ENCODE data around the gene ZNF219.

ZNF219 gene

DNA sequence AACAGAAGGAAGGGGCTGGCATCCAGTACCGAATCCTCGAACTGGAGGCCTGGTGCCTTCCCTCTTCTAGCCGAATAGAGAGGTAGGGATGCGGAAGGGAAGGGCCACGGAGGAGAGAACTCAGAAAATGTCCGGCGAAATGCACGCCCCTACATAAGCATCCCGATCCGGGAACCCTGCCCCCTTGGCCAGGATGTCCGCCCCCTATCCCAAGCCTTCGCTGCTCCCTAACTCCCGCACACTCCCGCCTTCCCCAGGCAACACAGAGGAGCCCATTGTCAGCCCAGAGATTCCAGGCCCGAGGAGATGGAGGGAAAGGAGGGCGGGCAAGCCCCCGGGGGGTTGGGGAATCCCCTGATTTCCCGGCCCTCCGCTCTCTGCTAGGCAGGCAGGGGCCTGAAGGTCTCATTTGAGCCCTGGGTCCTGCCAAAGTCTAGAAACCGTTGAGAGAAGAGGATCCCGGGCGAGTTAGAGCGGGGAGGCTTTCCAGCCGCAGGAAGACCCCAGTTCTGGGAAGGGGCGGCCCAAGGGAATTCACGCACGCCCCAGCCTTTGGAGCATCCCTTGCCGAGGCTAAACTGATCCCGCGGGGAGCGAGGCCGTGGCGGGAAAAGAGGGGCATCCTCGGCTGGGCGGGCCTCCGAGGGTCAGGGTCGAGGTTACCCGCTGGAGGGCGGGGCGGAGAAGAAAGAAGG, 28.9 kb downstream of the ZNF219 start:
- DNase-seq (ENCODE audit: low spot score), result peak; percentile 77

DNA sequence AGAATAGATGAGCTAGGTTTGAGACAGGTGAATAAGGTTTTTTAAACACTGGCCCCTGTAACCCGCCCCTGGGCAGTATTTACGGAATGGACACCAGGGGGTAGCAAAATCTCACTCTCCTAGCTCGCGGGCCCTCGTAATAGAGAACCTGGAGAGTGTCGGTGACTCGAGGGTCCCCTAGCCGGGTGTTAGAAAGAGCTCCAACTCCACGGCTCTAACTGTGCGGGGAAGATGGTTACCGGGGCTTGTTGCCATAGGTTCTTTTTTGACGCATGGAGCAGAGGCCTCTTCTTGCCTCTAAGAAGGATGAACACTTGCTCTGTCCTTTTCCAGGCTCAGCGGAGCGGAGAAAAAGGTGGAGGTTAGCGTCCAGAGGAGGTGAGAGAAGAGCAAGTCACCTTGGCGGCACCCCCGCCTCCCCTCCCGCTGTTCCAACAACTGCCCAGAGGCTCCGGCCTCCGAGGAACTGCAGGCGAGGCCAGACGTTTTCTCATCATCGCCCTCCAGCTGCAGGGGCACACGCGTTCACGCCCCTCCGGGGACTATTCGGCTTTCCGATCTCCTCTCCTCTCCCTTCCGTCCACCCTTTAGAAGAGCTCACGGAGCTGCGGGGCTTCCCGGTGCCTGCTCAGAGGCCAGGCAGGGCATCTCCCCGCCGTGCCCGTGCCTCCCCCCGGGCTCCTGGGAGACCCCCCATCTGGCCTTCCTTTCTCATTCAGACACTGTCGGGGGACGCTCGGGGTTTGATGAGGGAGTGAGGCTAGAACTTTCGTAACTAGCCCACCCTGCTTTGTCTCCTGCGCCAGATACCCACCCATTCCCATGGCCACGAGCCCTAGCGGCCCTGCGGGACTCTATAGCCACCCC, 29.7 kb downstream of the ZNF219 start:
- DNase-seq (ENCODE audit: low spot score), result peak; percentile 75

DNA sequence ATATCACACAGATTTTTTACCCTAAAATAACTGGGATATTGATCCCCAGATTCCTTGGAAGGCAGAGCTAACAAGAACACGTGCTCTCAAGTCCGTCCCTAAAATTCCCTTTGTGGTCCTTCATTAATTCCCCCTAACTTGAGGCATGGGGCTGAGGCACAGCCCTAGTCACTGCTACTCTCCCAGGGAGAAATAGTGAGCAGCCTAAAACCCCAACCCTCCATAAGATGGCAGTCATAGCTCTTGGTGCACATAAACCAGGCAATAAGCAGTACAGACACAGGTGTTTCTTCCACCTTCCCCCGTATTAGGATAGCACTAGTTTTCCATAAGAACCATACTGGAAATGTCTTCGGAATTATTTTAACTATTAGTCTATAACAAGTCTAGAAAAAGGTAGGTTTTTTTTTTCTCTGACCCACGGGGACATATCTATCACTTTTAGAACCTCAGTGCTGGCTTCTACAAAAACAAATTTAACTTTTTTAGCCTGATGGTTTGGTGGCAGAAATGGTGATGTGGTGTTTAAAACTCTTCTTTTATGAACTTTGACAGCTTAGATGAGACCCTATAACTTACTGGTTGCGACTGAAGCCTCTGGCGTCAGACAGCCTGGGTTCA, 31.5 kb downstream of the ZNF219 start:
- no peak for DNase-seq (ENCODE audit: low spot score)

DNA sequence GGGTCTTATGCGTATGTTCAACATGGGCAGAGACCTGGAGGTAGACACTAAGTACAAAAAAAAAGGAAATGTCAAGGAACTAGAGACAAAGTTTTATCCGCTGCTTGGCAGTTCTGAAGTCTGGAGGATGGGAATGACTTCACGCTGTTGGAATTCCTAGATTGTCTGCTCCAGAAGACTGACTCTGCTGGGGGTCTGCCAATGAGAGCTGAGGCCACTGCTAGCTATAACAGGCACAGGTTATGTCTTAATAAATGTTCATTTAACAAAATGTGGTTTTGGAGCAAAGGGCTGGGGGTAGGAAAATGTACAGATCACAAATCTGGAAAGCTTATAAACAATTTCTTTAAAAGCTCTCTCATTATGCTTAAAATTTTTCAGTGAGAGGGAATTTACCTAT, 35.0 kb downstream of the ZNF219 start:
- DNase-seq (ENCODE audit: low spot score), result no peak

DNA sequence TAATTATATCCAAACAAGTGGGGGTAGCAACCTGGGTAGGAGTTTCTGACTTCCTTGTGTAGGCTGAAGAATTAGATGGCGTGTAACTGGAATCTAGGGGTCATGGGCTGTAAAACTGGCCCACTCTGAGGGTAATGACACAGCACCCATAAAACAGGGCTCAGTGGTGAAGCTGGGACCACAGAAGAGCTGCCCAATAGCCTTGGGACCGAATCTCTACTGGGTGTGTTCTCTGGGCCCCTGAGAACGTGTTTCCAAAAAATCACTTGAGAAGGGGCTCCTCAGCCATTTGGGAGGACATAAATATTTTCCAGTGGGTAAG, 37.1 kb downstream of the ZNF219 start:
- no peak for DNase-seq (ENCODE audit: low spot score)

DNA sequence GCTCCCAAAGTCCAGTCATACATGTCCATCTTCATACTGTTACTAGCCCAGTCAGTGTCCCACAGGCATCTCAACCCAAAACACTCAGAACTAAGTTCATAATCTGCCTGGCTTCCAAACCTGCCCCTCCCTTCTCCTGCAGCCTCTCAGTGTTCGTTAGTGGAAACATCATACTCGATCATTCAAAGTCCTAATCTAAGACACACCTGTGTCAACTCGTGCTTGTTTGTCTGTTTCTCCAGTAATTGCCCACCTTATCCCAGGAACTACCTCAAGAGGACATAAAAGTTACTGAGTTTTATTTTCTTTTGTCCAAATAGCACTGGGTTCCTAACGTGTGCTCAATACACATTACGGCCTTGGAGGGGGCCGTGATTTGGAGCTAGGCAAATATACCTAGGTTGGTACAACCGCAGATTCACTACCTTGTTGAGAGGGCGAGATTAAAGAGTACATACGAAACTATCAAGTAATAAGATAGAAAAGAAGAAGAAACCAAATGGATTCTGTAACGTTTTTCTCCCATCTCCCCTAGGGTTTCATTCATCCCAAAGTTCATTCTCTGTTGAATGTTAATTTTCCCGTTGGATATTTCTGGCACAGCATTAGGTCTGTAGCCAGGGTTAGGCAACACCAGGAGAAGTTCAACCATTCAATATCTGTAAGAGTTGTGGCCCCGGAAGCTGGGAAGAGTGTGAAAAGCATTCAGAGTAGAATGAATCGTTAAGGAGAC, 37.7 kb downstream of the ZNF219 start:
- no peak for DNase-seq (ENCODE audit: low spot score)

DNA sequence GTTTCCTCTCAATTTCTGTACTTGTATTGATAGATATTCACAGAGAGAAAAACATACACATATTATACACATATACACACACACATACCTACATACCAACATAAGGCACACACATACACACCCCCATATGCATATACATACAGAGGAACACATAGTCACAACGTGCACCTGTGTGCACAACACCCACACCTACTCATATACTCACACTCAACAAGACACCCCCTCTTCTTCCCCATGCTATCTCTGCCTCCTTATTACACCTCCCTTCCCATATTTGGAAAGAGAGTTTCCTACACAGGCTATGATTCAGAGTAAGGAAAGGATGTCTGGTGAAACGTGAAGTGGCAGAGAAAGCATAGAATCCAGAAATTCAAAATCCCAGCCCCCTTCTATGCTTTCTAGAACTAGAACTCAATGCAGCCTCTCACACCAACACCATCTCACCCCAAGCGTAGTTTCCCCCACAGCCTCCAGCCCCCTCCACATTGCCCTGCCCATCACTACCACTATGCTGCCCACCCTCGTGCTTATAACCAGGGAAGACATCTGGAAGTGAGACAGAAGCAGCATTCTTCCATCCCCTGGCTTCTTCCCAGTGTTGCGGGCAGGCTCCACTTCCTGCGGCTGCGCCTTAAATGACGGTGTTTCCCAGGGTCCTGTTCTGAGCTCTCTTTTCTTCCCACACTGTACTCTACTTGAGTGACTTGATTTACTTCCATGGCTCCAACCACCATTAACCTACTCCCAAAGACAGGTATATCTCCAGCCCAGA, 38.4 kb downstream of the ZNF219 start:
- peak; percentile 38 for DNase-seq (ENCODE audit: low spot score)

DNA sequence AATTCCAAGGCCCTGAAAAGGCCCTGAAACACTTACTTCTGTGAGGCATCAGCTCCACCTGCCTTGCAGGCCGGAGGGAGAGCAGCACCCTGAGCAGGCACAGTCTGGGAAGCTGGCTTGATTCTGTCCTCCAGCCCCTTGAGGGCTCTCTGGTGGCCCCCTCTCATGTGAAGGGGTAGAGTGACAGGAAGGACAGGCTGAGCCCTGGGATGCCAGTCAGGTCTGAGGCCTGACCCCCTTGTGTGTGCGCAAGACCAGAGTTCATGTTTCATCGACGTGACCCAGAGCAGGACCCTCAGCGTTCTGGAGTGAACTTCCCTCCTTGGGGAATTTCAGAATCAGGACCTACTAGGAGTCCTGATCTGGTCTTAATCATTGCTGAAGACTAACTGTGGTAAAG, 39.6 kb downstream of the ZNF219 start:
- no peak for DNase-seq (ENCODE audit: low spot score)

DNA sequence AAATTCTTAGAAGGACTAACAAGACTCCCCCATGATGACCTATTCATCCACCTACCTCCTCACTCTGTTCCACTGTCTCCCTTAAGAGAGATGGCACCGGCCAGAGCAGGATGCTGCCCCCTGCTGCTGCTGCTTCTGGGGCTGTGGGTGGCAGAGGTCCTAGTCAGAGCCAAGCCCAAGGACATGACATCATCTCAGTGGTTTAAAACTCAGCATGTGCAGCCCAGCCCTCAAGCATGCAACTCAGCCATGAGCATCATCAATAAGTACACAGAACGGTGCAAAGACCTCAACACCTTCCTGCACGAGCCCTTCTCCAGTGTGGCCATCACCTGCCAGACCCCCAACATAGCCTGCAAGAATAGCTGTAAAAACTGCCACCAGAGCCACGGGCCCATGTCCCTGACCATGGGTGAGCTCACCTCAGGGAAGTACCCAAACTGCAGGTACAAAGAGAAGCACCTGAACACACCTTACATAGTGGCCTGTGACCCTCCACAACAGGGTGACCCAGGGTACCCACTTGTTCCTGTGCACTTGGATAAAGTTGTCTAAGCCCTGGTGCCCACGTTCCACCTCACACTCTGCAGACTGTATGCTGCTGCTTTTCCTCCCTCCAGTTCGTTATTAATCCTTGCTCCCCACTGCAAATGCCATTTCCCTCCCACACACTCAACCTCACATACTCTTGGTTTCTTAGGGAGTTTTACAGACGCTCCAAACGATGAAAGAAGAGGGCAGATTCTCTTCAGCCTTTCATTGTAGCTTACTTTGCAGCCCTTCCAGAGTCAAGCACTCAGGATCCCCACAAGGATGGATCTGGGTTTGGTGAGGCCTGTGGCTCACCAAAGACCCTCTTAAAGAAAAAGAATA, 40.4 kb downstream of the ZNF219 start, which contains the start of gene RNASE8:
Gene RNASE8, plus strand, starts transcription at position 20 of the 873 bp plus-strand sequence. Its CDS starts 71 bp downstream, at position 91.
- no peak for DNase-seq (ENCODE audit: low spot score)

DNA sequence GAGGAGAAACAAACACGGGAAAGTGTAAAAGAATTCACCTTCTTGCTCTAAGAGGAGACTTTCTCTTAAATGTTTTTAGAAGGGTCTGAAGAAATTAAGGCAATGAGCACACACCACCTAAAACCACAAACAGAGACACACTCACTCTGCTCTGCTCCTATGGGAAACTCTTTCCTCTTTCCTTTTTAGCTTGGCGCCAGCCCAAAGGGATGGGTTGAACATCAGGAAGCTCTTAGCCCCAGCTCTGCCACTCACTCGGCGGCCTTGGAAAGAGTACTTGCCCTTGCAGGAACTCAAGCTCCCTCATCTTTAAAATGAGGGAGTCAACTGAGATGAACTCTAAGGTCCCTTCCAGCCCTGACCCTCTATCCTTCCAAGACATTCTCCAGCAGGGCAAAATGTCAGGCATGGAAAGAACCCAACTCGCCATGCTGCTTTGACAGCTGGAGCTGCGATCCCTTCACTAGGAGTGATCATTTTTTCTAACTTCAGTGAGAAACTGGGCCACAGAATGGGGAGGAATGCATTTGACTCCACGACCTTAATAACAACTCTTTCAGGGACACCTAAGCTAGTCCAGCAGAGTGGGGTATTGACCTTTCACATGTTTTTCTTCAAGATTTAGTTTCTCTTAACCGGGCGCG, 41.8 kb downstream of the ZNF219 start:
- DNase-seq (ENCODE audit: low spot score), result no peak

DNA sequence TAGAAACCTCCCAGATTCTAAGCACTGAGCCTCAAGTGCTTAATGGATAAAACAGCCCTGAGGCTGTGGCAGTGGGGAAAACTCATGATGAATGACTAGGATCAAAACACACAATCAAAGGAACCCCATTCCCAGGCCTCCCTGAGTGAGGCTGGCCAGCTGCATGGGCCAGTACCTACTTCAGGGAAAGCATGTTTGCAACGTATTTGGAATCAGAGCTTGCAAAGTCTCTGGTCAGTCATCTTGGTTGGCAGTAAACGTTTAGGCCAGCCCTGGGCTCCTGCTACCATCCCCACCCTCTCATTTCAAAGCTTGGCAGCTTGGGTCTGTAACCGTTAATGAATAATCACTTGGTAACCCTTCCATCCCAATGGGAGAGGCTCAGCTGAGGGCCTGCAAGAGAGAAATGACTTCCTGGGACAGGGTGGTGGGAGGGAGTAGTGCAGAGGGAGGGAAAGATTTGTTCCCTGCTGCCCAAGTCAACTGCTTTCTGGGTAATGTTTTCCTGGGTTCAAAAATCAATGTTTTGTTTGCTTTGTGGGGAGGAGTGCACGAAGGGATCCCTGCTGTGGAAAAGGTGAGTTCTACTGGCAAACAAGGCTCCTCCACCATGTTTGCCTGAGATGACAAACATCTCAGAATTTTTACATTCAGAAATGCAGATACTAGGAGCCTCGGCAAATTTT, 42.9 kb downstream of the ZNF219 start:
- no peak for DNase-seq (ENCODE audit: low spot score)

DNA sequence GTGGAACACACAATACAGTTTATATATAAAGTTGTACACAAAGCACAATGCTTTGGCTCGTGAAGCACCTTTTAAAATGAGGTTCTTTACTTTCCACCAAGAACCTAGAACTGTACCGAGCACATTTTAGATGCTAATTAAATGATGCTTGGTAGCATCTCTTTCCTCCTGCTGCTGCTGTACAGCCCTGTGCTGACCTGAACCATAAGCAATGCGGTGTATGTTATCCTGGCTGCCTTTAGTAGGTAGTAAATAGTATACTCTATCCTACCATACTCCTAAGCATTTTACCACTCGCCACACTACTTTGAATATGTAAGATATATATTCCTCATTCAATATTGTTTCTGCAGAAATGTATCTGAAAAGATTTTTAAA, 43.7 kb downstream of the ZNF219 start:
- no peak for DNase-seq (ENCODE audit: low spot score)

DNA sequence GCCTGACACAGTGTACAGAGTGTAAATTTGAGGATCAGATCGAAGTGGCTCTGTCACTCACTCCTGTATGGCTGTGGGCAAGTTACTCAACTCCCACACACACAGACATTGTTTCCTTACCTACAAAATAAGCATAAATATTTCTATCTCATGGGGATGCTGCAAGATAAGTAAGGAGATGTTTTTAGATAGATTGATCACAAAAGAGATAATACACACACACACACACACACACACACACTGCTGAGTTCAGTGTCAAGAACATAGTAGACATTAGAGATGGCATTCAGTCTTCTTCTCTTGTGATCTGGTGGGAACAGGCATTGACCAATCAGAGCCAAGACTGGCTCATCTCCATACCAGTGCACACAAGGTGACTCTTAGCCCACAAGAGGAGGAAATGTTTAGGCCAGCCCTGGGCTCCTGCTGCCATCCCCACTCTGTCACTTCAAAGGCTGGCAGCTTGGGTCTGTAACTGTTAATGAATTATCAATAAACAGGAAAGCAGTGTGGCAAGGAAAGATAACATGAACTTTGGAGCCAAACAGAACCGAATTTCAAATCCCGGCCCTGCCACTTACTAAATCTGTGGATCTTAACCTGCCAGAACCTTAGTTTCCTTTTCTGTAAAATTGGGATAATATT, 44.2 kb downstream of the ZNF219 start:
- no peak for DNase-seq (ENCODE audit: low spot score)

DNA sequence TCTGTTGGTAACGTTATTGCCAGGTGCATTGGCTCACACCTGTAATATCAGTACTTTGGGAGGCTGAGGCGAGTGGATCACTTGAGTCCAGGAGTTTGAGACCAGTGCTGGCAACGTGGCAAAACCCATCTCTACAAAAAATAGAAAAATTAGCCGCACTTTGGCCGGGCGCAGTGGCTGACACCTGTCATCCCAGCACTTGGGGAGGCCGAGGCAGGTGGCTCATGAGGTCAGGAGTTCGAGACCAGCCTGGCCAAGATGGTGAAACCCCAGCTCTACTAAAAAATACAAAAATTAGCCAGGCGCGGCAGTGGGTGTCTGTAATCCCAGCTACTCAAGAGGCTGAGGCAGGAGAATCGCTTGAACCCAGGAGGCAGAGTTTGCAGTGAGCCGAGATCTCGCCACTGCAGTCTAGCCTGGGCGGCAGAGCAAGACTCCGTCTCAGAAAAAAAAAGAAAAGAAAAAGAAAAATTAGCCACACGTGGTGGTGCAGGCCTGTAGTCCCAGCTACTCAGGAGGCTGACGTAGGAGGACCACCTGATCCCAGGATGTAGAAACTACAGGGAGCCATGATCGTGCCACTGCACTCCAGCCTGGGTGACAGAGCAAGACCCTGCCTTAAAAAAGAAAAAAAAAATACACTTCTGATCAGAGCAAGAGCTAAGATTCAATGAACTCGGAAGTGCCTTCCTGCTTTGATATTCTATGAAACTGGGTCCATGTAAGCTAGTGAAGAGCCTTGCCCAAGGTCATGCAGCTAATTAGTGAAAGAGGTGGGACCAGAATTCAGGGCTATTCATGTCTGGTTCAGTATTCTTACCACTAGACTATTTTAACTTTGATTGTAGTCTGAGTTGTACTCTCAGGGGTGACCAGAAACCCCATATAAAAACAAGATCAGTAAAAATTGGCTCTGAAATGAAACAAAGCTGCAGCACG, 45.0 kb downstream of the ZNF219 start:
- no peak for DNase-seq (ENCODE audit: low spot score)

DNA sequence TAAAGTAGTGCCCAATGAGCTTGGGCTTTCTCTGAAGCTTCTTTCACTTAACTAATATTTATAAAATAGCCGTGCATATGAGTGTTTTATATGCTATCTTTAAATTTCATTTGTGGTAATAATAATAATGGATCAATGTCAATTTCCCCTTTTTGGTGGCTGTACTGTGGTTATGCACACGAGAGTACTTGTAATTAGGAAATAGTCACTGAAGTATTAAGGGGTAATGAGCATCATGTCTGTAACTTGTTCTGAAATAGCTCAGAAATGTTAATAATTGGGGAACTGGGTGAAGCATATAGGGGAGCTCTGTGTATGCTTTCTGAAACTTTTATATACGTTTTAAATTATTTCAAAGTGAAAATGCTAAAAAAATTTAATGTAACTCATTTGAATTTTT, 47.9 kb downstream of the ZNF219 start:
- no peak for DNase-seq (ENCODE audit: low spot score)

DNA sequence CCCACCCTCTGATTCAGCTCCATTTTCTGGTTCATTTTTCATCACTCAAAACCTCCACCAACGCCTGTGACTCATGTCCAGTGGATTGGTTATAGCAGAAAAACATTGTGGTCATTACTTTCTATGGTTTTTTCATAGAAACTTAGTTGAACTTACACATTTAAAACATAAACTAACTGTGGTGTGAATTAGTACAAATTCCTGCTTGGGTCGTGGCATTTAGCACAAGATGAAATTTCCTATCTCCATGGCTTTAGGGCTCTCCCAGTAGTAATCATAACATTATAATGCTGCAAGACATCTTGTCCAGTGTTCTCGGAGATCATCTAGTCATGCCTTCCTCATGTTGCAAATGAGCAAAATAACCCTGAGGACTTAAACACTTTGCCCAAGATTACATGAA, 49.2 kb downstream of the ZNF219 start:
- DNase-seq (ENCODE audit: low spot score), result no peak

DNA sequence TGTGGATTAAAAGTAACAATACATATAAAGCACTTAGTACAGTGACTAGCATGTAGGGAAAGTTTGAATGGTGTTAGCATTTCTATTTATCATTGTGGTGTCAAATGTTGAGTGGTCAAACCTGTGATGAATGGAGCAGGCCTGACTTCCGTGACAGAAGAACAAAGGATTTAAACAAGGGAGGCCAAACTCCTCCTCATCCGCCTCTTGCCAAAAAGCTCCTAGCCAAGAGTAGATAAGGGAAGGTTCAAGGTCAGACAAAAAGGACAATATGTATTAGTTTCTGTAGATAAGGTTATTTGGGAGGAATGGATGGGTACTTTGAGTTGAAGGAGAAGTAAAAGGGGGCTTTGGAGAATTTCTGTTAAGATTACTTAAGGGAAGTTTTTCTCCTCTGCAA, 49.8 kb downstream of the ZNF219 start:
- no peak for DNase-seq (ENCODE audit: low spot score)

DNA sequence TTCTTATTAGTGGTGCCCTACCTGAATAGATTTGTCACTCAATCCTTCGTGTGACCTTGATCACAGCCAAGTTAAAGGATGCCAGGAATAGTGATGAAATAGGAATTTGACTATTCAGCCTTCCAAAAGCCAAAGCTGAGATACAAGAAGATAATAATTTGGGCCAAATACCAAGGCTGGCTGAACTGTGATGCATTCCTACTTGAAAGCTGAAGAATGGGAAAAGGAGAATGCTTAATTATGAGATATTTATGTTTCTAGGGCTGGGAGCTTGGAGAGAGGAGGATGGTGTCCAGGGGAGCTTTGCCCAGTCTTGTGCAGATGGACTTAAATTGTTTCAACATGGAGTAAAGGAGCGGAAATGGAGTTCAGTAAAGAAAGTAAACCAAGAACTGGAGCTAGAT, 51.1 kb downstream of the ZNF219 start:
- no peak for DNase-seq (ENCODE audit: low spot score)
